ENCODE measurements around the gene WDR62.

The WDR62 gene

DNA sequence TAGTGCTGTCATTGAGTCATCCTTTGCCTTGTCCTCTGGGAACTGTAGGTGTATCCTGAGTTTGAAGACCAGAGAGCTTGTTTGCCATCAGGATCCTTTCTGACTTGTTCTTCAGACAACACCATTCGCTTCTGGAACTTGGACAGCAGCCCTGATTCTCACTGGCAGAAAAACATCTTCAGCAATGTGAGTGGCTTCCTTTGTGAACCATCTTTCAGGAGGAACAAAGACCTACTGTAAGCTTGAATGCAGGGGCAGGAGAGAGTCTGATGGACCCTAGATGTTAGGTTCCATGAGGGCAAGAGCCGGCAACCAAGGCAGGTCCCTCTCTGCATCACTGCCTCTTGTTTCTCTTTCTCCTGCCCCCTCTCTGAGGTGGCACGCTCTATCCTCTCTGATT lies 26.7 kb downstream of the WDR62 start:
- no peak for DNase-seq (ENCODE audit: low read depth)

GRCh38 chr19:36081894-36082293 lies 27.2 kb downstream of the WDR62 start:
- no peak for DNase-seq (ENCODE audit: low read depth)

DNA sequence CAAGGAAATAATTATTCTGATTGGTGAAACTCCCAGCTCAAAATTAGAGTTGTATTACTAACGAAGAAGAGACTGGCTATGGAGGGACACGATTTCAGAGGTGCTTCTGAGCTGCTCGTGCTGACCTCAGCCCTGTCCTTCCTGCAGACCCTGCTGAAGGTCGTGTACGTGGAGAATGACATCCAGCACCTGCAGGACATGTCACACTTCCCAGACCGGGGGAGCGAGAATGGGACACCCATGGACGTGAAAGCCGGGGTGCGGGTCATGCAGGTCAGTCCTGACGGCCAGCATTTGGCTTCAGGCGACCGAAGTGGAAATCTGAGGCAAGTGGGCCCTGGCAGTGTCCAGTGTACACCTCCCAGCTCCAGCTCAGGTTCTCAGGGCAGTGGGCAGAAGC lies 28.2 kb downstream of the WDR62 start:
- DNase-seq (ENCODE audit: low read depth) = no peak

GRCh38 chr19:36084231-36085009 lies 29.7 kb downstream of the WDR62 start:
- DNase-seq (ENCODE audit: low read depth) = no peak

- DNase-seq (ENCODE audit: low read depth) = no peak
These were observed 31.6 kb downstream of the WDR62 start for GRCh38 chr19:36086326-36086725.

DNA sequence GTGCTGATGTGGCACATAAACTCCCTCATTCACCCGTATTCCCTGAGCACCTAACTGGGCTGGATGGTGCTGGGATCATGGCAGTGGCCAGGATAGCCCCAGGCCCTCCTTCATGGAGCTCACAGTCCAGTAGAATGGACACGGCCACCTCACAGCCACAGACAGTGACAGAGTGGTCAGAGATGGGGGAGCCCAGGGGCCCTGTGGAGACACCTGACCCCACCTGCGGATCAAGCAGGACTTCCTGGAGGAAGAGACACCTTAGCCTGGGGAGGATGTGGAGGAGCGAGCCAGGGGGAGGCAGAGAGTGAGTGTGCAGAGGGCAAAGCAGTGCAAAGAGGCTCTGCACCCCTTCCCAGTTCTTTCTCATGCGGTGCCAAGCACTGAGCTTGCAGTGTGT lies 35.1 kb downstream of the WDR62 start:
- no peak for DNase-seq (ENCODE audit: low read depth)

DNA sequence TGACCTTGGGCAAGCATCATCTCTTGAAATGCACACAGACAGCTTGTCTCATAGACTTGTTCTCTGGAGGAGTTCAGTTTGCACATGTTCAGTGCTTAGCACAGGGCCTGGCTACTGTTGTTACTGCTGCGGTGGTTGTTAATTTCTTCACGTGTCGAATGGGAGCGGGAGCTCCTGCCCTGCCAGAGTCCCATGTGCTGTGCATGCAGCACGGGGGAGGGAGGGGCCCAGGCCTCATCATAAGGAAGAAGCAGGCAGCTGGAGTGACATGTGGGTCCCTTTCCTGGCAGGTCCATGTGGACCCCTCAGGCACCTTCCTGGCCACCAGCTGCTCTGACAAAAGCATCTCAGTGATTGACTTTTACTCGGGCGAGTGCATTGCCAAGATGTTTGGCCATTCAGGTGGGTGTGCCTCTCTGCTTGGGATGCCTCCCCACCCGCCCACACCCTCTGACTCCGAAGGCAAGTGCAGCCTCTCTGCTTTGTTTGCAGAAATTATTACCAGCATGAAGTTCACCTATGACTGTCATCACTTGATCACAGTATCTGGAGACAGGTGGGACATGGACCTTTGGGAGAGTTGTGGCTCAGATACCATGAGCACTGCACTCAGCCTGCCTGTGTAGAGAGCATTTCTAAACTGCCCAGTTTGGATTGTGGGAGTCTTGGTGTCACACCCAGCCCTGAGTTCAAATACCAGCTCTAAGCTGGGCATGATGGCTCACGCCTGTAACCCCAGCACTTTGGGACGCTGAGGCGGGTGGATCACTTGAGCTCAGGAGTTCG lies 36.4 kb downstream of the WDR62 start:
- DNase-seq (ENCODE audit: low read depth) = no peak

- no peak for DNase-seq (ENCODE audit: low read depth)
These were observed 37.9 kb downstream of the WDR62 start for GRCh38 chr19:36092566-36092965.

- no peak for DNase-seq (ENCODE audit: low read depth)
These were observed 38.5 kb downstream of the WDR62 start for GRCh38 chr19:36093146-36093662.

GRCh38 chr19:36093687-36094086 lies 39.0 kb downstream of the WDR62 start:
- DNase-seq (ENCODE audit: low read depth) = no peak

GRCh38 chr19:36097036-36097435 lies 42.3 kb downstream of the WDR62 start:
- DNase-seq (ENCODE audit: low read depth) = no peak

GRCh38 chr19:36099166-36099785 lies 44.6 kb downstream of the WDR62 start:
- DNase-seq (ENCODE audit: low read depth) = no peak

GRCh38 chr19:36100476-36100875 lies 45.8 kb downstream of the WDR62 start:
- DNase-seq (ENCODE audit: low read depth) = no peak

DNA sequence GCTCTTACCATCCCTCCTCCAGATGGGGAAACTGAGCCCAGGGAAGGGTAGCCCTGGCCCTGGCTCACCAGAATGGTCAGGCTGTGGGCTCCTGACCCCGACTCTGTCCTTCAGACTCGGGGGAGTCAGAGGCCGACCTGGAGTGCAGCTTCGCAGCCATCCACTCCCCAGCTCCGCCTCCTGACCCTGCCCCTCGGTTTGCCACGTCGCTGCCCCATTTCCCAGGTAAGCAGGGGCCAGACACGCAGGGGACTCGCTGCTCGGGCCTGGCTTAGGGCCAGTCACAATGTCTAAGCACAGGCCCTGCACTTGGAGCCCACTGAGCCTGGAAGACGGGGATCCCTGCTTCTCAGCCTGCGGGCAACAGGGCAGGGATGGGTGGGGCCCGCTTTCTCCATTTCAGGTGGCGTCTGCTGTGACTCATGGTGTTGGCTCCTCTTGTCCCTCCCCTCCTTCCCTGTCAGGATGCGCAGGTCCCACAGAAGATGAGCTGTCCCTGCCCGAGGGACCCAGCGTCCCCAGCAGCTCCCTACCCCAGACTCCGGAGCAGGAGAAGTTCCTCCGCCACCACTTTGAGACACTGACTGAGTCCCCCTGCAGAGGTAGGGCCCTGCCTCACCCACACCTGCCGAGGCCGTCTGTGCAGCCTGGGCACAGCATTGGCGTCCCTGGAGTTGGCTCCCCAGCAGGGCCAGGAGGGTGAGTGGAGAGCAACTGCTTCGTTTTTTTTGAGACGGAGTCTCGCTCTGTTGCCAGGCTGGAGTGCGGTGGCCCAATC lies 47.0 kb downstream of the WDR62 start:
- no peak for DNase-seq (ENCODE audit: low read depth)

DNA sequence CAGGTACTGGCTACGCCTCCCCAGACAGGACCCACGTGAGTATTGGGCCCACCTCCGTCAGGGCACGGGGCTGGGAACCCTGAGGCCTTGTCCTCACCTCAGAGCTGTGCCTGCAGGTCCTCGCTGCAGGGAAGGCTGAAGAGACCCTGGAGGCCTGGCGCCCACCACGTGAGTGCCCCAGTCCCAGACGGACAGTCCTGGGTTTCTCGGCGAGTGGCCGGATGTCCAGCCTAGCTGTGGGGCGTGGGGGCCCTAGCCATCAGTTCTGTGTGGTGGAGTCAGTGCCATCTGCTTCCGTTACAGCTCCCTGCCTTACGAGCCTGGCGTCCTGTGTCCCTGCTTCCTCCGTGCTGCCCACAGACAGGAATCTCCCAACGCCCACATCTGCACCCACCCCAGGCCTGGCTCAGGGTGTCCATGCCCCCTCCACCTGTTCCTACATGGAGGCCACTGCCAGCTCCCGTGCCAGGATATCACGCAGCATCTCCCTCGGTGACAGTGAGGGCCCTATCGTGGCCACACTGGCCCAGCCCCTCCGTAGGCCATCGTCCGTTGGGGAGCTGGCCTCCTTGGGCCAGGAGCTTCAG lies 48.4 kb downstream of the WDR62 start:
- no peak for DNase-seq (ENCODE audit: low read depth)

DNA sequence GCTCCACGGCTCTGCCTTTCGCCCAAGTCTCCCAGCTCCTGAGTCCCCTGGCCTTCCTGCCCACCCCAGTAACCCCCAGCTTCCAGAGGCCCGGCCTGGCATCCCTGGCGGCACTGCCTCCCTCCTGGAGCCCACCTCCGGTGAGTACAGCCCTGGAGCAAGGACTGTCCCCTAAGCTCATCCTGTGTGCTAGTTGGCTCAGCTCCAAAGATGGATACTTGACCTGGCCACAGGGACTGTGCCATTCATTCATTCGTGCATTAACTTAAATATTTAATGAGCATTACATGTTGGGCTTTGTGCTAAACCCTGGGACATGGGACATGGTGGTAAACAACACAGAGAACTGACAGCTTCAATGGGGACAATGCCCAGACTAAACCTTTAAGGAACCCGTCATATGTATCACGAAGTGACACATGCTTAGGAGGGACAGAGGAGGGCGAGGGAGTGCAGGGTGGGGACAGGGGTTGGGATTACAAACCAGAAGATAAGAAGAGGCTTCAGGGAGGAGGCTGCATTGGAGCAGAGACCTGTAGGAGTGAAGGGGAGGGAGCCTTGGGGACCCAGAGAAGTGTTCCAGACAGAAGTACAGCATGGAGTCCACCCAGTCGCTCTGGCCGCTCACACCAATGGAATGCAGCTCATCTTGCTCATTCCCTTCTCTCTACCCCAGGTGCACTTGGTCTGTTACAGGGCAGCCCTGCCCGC lies 49.3 kb downstream of the WDR62 start:
- no peak for DNase-seq (ENCODE audit: low read depth)

DNA sequence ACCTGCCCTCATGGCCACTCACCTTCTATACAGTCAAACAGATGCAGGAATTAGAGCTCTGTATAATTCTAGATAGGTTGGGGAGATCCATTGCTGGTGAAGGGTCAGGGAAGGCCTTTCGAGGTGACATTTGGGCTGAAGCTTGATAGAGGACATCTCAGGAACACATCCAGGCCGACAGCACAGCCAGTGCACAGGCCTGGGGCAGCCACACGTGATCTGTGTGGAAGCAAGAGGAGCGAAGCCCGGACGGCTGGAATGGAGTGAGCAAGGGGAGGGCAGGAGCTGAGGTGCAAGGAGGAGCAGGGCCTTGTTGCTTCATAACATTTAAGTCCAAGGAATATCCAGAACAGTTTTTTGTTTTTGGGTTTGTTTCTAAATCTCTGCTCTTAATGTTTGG lies 51.7 kb downstream of the WDR62 start:
- no peak for DNase-seq (ENCODE audit: low read depth)

- no peak for DNase-seq (ENCODE audit: low read depth)
These were observed 52.3 kb downstream of the WDR62 start for GRCh38 chr19:36106991-36107390.

GRCh38 chr19:36108684-36109083 lies 54.0 kb downstream of the WDR62 start:
- DNase-seq (ENCODE audit: low read depth) = no peak

DNA sequence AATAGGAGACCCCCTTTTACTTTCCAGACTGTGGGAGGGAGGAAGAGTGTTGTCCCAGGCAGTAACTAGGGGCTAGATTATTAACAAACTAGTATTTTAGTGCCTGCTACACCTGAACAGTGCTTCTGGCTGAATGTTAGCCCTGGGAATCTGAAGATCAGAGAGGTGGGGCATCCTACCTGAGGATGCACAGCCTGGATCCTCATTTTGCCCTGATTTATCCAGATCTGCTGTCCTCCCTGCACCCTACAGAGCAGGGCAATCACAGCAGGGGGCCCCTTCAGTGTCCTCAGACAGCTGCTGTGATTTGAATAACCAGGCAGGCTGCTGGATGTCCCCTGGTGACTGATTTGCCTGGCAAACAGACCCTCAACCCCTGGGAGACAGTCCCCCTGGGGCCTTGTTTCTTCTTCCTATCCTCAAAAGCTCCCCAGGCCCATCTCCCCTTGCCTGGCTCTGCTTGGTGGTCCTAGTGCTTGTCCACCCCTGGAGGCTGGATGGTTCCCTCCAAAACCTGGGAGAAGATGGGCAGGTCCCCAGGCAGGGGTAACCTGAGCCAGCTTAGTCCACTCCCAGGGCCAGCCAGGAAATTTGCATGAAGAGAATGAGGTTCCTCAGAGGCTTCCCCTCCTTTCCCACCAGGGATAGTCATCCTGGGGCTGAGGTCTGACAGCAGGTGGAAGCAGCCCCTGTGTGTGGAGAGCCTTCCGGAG lies 55.9 kb downstream of the WDR62 start, which contains the start of gene OVOL3:
Gene OVOL3 (plus strand): TSS at position 657 of the 713 bp plus-strand sequence. CDS start 60 bp downstream, outside the sequence.
- DNase-seq (ENCODE audit: low read depth) = no peak
